PC-9 (cell line): ENCODE data around the gene CCNL2. TPM values are rescaled to one million over a fixed set of nuclear protein-coding genes. Genes with fewer than 3 reads are reported as not detected.

ENCODE experiments used
- BruUV-seq: library from RNA; stranded (reverse); fragments of 400-500 nt; replicated peaks from 2 replicates; lab custom pipeline; 2021; lab: Mats Ljungman, UMichigan
- CTCF ChIA-PET: fragments of 300-600 bp; sonication (Branson Sonifier 250); formaldehyde crosslinking; loops from one replicate; lab custom pipeline; 2022; ENCODE audit warnings: antibody characterized with exemption; lab: Charles Lee
- POLR2A ChIA-PET: fragments of 300-600 bp; sonication (Branson Sonifier 250); formaldehyde crosslinking; loops from one replicate; lab custom pipeline; 2022; ENCODE audit warnings: antibody characterized with exemption; ENCODE audit not compliant: unreplicated experiment; lab: Charles Lee
- DNase-seq, 2 experiments: peaks; one replicate each; pipeline versions ENCODE4 v3.0.0 to v3.0.0-alpha.2; 2015 to 2022; ENCODE audit warnings: mixed read lengths in 1 of 2
- H2AFZ ChIP-seq: fragments of 200-600 bp; sonication (generic); 2 replicates; pipeline ENCODE4 v1.8.1; 2017; ENCODE audit warnings: antibody characterized with exemption
- H3F3A ChIP-seq: fragments of 200-600 bp; sonication (generic); 2 replicates; pipeline ENCODE4 v1.8.1; 2017; ENCODE audit warnings: antibody characterized with exemption, mild to moderate bottlenecking, low read depth; ENCODE audit not compliant: insufficient read depth
- H3K27ac ChIP-seq: fragments of 200-600 bp; sonication (generic); 2 replicates; pipeline ENCODE4 v1.6.1; 2016; ENCODE audit warnings: mixed run types
- H3K27me3 ChIP-seq: fragments of 200-600 bp; sonication (generic); 2 replicates; pipeline ENCODE4 v1.6.1; 2016; ENCODE audit warnings: low read depth, mixed run types; ENCODE audit not compliant: insufficient read depth
- H3K36me3 ChIP-seq: fragments of 200-600 bp; sonication (generic); 2 replicates; pipeline ENCODE4 v1.6.1; 2016; ENCODE audit warnings: low read depth, mixed run types
- H3K4me1 ChIP-seq: fragments of 200-600 bp; sonication (generic); replicated peaks from 2 replicates; pipeline ENCODE4 v1.6.1; 2016; ENCODE audit warnings: mixed run types; ENCODE audit not compliant: insufficient read depth
- H3K4me2 ChIP-seq: fragments of 200-600 bp; sonication (generic); 2 replicates; pipeline ENCODE4 v1.6.1; 2017; ENCODE audit warnings: mixed run types
- H3K4me3 ChIP-seq: fragments of 200-600 bp; sonication (generic); 2 replicates; pipeline ENCODE4 v1.6.1; 2016; ENCODE audit warnings: mixed run types
- H3K79me2 ChIP-seq: fragments of 200-600 bp; sonication (generic); 2 replicates; pipeline ENCODE4 v1.6.1; 2017; ENCODE audit warnings: low read depth, mixed run types
- H3K9me2 ChIP-seq: fragments of 200-600 bp; sonication (generic); 2 replicates; pipeline ENCODE4 v1.8.1; 2017; ENCODE audit warnings: mild to moderate bottlenecking; ENCODE audit not compliant: insufficient read depth
- H3K9me3 ChIP-seq: fragments of 200-600 bp; sonication (generic); 2 replicates; pipeline ENCODE4 v1.8.1; 2016; ENCODE audit warnings: low read depth; ENCODE audit not compliant: insufficient read depth
- H4K20me1 ChIP-seq: fragments of 200-600 bp; sonication (generic); 2 replicates; pipeline ENCODE4 v1.8.1; 2017; ENCODE audit not compliant: insufficient read depth
- EZH2 ChIP-seq: fragments of 200-600 bp; sonication (generic); IDR thresholded peaks from 2 replicates; pipeline ENCODE4 v1.8.0; 2017; ENCODE audit warnings: antibody characterized with exemption, low read depth
- intact Hi-C: fragments of 100-400 bp; cut with micrococcal nuclease; formaldehyde crosslinking; loops from one replicate; pipeline ENCODE4 v1.10.0; 2022; ENCODE audit not compliant: unreplicated experiment
- total RNA-seq: library from RNA; stranded (reverse); gene quantifications from 2 replicates; pipeline ENCODE4 v1.2.3, GENCODE V29; 2021
- TF ChIP-seq, protein P1 (sequence below): fragments of 200-600 bp; sonication (generic); conservative IDR thresholded peaks from 2 replicates; pipeline ENCODE4 v1.6.1; 2017; ENCODE audit warnings: mixed run types, antibody characterized with exemption, mild to moderate bottlenecking, moderate library complexity

CCNL2 gene
- total RNA-seq, 1 experiment from 2014 or later: 162 TPM

DNA sequence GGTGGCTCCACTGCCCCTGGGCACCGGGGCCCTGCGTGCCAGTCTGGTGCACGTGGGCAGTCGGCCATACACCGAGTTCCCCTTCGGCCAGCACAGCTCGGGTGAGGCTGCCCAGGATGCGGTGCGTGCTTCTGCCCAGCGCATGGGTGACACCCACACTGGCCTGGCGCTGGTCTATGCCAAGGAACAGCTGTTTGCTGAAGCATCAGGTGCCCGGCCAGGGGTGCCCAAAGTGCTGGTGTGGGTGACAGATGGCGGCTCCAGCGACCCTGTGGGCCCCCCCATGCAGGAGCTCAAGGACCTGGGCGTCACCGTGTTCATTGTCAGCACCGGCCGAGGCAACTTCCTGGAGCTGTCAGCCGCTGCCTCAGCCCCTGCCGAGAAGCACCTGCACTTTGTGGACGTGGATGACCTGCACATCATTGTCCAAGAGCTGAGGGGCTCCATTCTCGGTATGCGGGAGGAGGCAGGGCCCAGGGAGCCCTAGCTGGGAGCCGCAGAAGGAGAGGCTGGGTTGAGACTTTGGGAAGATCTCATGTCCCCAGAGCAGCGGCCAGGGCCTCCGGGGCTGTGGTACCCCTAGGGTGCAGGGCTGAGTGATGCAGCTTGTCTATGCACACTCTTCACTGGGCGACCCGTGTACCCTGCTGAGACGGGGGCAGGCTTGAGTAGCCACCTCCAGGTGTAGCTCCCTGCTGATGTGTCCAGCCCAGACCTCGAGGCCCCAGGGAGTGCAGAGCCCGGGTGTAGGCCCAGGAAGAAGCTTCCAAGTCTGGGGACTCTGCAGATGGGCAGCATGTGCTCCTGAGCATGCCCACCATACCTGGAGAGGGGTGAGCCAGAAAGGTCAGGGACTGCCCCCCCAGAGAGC, 38.1 kb upstream of the CCNL2 start:
- intact Hi-C loops: loop anchor here (10.0 kb wide), 1 partner anchor 92 kb away; the partner anchor contains the start of gene DVL1
- Histone ChIP-seq H3K4me3 (no peak overlapping the region), H3K4me2 (peak overlapping the region; percentile 85; the same call in 1 of the 2 replicates), H3F3A (peaks cover 15% of the 10 kb centered on the region; the same call in 1 of the 2 replicates), H3K27me3 (no peaks in the 10 kb centered on the region), H3K36me3 (no peaks in the 10 kb centered on the region), H3K9me2 (no peaks in the 10 kb centered on the region), H2AFZ (no peak overlapping the region), H3K9me3 (no peaks in the 10 kb centered on the region), H3K79me2 (peaks cover 5% of the 10 kb centered on the region; the same call in 1 of the 2 replicates), H3K4me1 (peaks cover 37% of the 10 kb centered on the region), H4K20me1 (no peaks in the 10 kb centered on the region), H3K27ac (no peak overlapping the region)
- ChIA-PET CTCF (no interaction called here), POLR2A (interaction anchor here (0.6 kb wide), 1 partner anchor 77 kb away, joined by 4 read pairs; no protein-coding TSS in a partner anchor)
- no TSS peak for BruUV-seq
- TF ChIP-seq, protein P1, sequence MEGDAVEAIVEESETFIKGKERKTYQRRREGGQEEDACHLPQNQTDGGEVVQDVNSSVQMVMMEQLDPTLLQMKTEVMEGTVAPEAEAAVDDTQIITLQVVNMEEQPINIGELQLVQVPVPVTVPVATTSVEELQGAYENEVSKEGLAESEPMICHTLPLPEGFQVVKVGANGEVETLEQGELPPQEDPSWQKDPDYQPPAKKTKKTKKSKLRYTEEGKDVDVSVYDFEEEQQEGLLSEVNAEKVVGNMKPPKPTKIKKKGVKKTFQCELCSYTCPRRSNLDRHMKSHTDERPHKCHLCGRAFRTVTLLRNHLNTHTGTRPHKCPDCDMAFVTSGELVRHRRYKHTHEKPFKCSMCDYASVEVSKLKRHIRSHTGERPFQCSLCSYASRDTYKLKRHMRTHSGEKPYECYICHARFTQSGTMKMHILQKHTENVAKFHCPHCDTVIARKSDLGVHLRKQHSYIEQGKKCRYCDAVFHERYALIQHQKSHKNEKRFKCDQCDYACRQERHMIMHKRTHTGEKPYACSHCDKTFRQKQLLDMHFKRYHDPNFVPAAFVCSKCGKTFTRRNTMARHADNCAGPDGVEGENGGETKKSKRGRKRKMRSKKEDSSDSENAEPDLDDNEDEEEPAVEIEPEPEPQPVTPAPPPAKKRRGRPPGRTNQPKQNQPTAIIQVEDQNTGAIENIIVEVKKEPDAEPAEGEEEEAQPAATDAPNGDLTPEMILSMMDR: no peak
- no peak for TF ChIP-seq EZH2
- no peak for DNase-seq

GRCh38 chr1:1436630-1437032, 37.5 kb upstream of the CCNL2 start:
- Histone ChIP-seq H3K9me3 (no peaks in the 10 kb centered on the region), H3K4me3 (peak overlapping the region; percentile 69; the same call in 1 of the 2 replicates), H2AFZ (no peak overlapping the region), H3K27ac (no peak overlapping the region), H3K4me2 (peak overlapping the region; percentile 85), H3K36me3 (no peaks in the 10 kb centered on the region), H3K4me1 (peaks cover 44% of the 10 kb centered on the region), H4K20me1 (no peaks in the 10 kb centered on the region), H3F3A (peaks cover 22% of the 10 kb centered on the region; the same call in 1 of the 2 replicates), H3K9me2 (no peaks in the 10 kb centered on the region), H3K27me3 (no peaks in the 10 kb centered on the region), H3K79me2 (peaks cover 5% of the 10 kb centered on the region; the same call in 1 of the 2 replicates)
- TF ChIP-seq, protein P1: no peak
- no peak for TF ChIP-seq EZH2
- POLR2A ChIA-PET: no interaction called here
- no peak for DNase-seq
- CTCF ChIA-PET: no interaction called here
- intact Hi-C loops: loop anchor here (10.0 kb wide), 1 partner anchor 92 kb away; the partner anchor contains the start of gene DVL1
- no TSS peak for BruUV-seq

DNA sequence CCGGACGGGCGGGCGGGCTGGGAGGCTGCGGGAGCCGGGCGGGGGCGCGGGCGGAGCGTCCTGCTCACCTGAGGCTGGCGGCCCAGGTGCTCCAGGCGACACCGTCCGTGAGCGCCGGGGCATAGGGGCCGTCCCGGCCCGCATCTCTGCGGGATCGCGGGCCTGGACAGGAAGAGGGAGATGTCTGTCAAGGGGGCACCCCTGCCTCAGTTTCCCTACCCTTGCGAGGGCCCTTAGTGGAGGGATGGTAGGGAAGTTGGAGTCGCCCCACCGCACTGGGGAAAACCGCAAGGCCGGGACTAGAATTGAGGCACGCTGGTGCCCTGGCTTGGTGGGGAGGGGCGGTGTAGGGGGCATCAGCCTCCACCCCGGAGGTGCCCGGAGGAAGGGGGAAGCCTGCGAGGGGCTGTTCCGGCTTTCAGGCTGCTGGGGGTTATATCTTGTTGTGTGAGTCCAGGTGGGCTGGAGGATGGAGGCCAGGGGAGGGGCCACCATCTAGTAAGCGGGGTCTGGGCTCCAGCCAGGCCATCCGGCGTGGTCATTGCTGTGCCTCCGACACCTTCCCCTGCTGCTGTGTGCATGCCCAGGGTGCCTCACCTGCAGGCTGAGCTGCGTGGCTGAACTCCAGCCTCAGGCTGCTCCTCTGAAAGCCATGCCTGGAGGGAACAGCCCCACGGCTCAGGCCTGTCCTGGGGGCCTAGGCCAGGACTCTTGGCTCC, 36.9 kb upstream of the CCNL2 start:
- no peak overlapping the region for H2AFZ ChIP-seq
- no peak for DNase-seq
- intact Hi-C loops: loop anchor here (10.0 kb wide), 1 partner anchor 91 kb away; the partner anchor contains the start of gene DVL1

More for the DNA sequence above, 36.9 kb upstream of the CCNL2 start:
- H3K36me3 ChIP-seq: no peaks in the 10 kb centered on the region
- no peak overlapping the region for H3K27ac ChIP-seq
- H3K9me3 ChIP-seq: no peaks in the 10 kb centered on the region
- no peaks in the 10 kb centered on the region for H3K9me2 ChIP-seq
- peaks cover 5% of the 10 kb centered on the region; the same call in 1 of the 2 replicates for H3K79me2 ChIP-seq
- TF ChIP-seq, protein P1: no peak
- no peak for TF ChIP-seq EZH2
- BruUV-seq: no TSS peak
- ChIA-PET CTCF (no interaction called here), POLR2A (interaction anchor here (0.6 kb wide), 1 partner anchor 16 kb away, joined by 4 read pairs; no protein-coding TSS in a partner anchor)
- peak overlapping the region; percentile 69 for H3K4me3 ChIP-seq
- peaks cover 49% of the 10 kb centered on the region for H3K4me1 ChIP-seq
- peak overlapping the region; percentile 85 for H3K4me2 ChIP-seq
- peaks cover 25% of the 10 kb centered on the region; the same call in 1 of the 2 replicates for H3F3A ChIP-seq
- no peaks in the 10 kb centered on the region for H3K27me3 ChIP-seq
- no peaks in the 10 kb centered on the region for H4K20me1 ChIP-seq
